Liver (tissue), 9 donors: ENCODE results near the gene MMP19. TPM values are rescaled to one million over a fixed set of nuclear protein-coding genes. Genes with fewer than 3 reads are reported as not detected.

ENCODE experiments used
- DNase-seq: peaks from one replicate; pipeline ENCODE4 v3.0.0-alpha.2; 2017; ENCODE audit warnings: low spot score
- H3K27ac ChIP-seq, 2 donors: one replicate each; pipeline ENCODE4 v1.7.0; 2013; ENCODE audit warnings: inconsistent platforms in 2 of 2, low read length in 2 of 2, control low read depth in 1 of 2, low read depth in 1 of 2, mild to moderate bottlenecking in 1 of 2
- H3K27me3 ChIP-seq, 4 donors: one replicate each; pipeline versions ENCODE4 v1.6.1 to v1.7.0; 2013; ENCODE audit warnings: low read length in 3 of 4, inconsistent platforms in 1 of 4, mild to moderate bottlenecking in 1 of 4, moderate library complexity in 1 of 4; ENCODE audit not compliant: control insufficient read depth in 4 of 4, insufficient read depth in 4 of 4
- H3K36me3 ChIP-seq, 4 donors: one replicate each; pipeline versions ENCODE4 v1.6.1 to v1.7.0; 2013; ENCODE audit warnings: low read length in 3 of 4, mild to moderate bottlenecking in 3 of 4, low read depth in 1 of 4, moderate library complexity in 1 of 4; ENCODE audit not compliant: control insufficient read depth in 4 of 4, insufficient read depth in 3 of 4
- H3K4me1 ChIP-seq, 4 donors: one replicate each; pipeline versions ENCODE4 v1.6.1 to v1.7.0; 2013; ENCODE audit warnings: low read length in 3 of 4, mild to moderate bottlenecking in 3 of 4, moderate library complexity in 1 of 4; ENCODE audit not compliant: control insufficient read depth in 4 of 4, insufficient read depth in 4 of 4
- H3K4me3 ChIP-seq, 3 donors: one replicate each; pipeline versions ENCODE4 v1.6.1 to v1.7.0; 2013; ENCODE audit warnings: low read length in 3 of 3, control low read depth in 1 of 3, low read depth in 1 of 3, mild to moderate bottlenecking in 1 of 3
- H3K9ac ChIP-seq, 2 donors: one replicate each; pipeline ENCODE4 v1.7.0; 2013; ENCODE audit warnings: low read length in 2 of 2, mild to moderate bottlenecking in 2 of 2, moderate library complexity in 2 of 2, control low read depth in 1 of 2, low read depth in 1 of 2
- H3K9me3 ChIP-seq, 4 donors: one replicate each; pipeline versions ENCODE4 v1.6.1 to v1.7.0; 2013; ENCODE audit warnings: low read length in 3 of 4; ENCODE audit not compliant: control insufficient read depth in 4 of 4
- EGR1 ChIP-seq, 2 donors: IDR thresholded peaks; 2 replicates each; pipeline ENCODE4 v1.6.1; 2016 to 2018; ENCODE audit warnings: antibody characterized with exemption in 2 of 2, low read depth in 2 of 2
- FOXA1 ChIP-seq: IDR thresholded peaks from 2 replicates; pipeline ENCODE4 v1.6.1; 2016; ENCODE audit warnings: antibody characterized with exemption
- GABPA ChIP-seq, 2 donors: IDR thresholded peaks in 1 of 2; conservative IDR thresholded peaks in 1 of 2; 2 replicates each; pipeline ENCODE4 v1.6.1; 2016; ENCODE audit warnings: antibody characterized with exemption in 2 of 2, mild to moderate bottlenecking in 1 of 2, moderate library complexity in 1 of 2
- HNF4G ChIP-seq: IDR thresholded peaks from 2 replicates; pipeline ENCODE4 v1.6.1; 2016; ENCODE audit warnings: antibody characterized with exemption
- NR2F2 ChIP-seq: IDR thresholded peaks from 2 replicates; pipeline ENCODE4 v1.6.1; 2016; ENCODE audit warnings: antibody characterized with exemption
- RAD21 ChIP-seq, 2 donors: IDR thresholded peaks; 2 replicates each; pipeline ENCODE4 v1.6.1; 2016; ENCODE audit warnings: antibody characterized with exemption in 2 of 2, mild to moderate bottlenecking in 2 of 2
- TAF1 ChIP-seq: conservative IDR thresholded peaks from 2 replicates; pipeline ENCODE4 v1.6.1; 2016; ENCODE audit warnings: antibody characterized with exemption, mild to moderate bottlenecking
- YY1 ChIP-seq: IDR thresholded peaks from 2 replicates; pipeline ENCODE4 v1.6.1; 2016; ENCODE audit warnings: antibody characterized with exemption, mild to moderate bottlenecking
- WGBS: extraction: QIAGEN DNeasy Blood & Tissue Kit; methylation state at CpG from one replicate; pipeline ENCODE4 v1.1.7; 2013; 5-methylcytosine and 5-hydroxymethylcytosine counted together
- polyA plus RNA-seq, 2 donors: library from polyadenylated mRNA; stranded (reverse) in 1 of 2; unstranded in 1 of 2; fragments of 200-250 nt in 1 of 2; fragments of >200 nt in 1 of 2; fragmentation: Nextera tagmentation in 1 of 2; extraction: Ambion mirVana in 1 of 2; gene quantifications; one replicate each; pipeline versions ENCODE4 v1.2.1 to v1.2.3, GENCODE V29; 2013 to 2015
- total RNA-seq, 2 donors: library from RNA; depleted of rRNA; stranded (reverse); fragments of >200 nt; gene quantifications; one replicate each; pipeline ENCODE4 v1.2.3, GENCODE V29; 2014
- TF ChIP-seq, protein P1 (sequence below): IDR thresholded peaks from 2 replicates; pipeline ENCODE4 v1.6.1; 2016; ENCODE audit warnings: antibody characterized with exemption
- TF ChIP-seq, protein P2 (sequence below): IDR thresholded peaks from 2 replicates; pipeline ENCODE4 v1.6.1; 2016; ENCODE audit warnings: antibody characterized with exemption
- donor health status: healthy.
- donor health status: healthy.
- donor health status: healthy.
- donor health status: healthy.
- donor health status: healthy.

Gene MMP19
- total and polyA plus RNA-seq, 4 donors, result 1.1 to 2.4 (median 1.4) TPM

GRCh38 chr12:55788546-55788945 is 54.2 kb downstream of the MMP19 start:
- 96% methylated on average over 7 of the region's 7 CpGs for WGBS
- Histone ChIP-seq H3K9ac (no peak overlapping the region), H3K27me3 (no peaks in the 10 kb centered on the region), H3K4me3 (no peak overlapping the region), H3K9me3 (no peaks in the 10 kb centered on the region), H3K4me1 (no peaks in the 10 kb centered on the region), H3K36me3 (peaks cover 10 to 63% (median 41%) of the 10 kb centered on the region in 4 donors), H3K27ac (no peak overlapping the region)
- TF ChIP-seq EGR1 (IDR thresholded peaks at IDR 0.05; ENCODE audit: low read depth in 2 of 2), result no peak
- TF ChIP-seq RAD21 (IDR thresholded peaks at IDR 0.05), result no peak
- TF ChIP-seq, protein P1, sequence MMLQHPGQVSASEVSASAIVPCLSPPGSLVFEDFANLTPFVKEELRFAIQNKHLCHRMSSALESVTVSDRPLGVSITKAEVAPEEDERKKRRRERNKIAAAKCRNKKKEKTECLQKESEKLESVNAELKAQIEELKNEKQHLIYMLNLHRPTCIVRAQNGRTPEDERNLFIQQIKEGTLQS, result no peak
- TF ChIP-seq TAF1, result no peak
- TF ChIP-seq NR2F2, result no peak
- TF ChIP-seq GABPA (IDR thresholded peaks at IDR 0.05 in 1 of 2, conservative IDR thresholded peaks at IDR 0.05 in 1 of 2), result no peak
- TF ChIP-seq, protein P2, sequence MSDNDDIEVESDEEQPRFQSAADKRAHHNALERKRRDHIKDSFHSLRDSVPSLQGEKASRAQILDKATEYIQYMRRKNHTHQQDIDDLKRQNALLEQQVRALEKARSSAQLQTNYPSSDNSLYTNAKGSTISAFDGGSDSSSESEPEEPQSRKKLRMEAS, result no peak
- no peak for TF ChIP-seq HNF4G
- no peak for TF ChIP-seq YY1
- TF ChIP-seq FOXA1, result no peak
- no peak for DNase-seq

Other genes with a start within 250 kb of the MMP19 start
- not detected for gene OR10P1, start 206.0 kb downstream of the MMP19 start, total RNA-seq
- gene OR10P1, start 206.0 kb downstream of the MMP19 start, polyA plus RNA-seq, result not detected
- 1 to 10 TPM in 1 of 2 donors, under 1 TPM in 1; 0.98 to 3.8 TPM for gene ITGA7, start 135.0 kb downstream of the MMP19 start, total RNA-seq
- 1 to 10 TPM; 2.8 to 4.9 TPM for gene ITGA7, start 135.0 kb downstream of the MMP19 start, polyA plus RNA-seq
- 10 to 100 TPM; 43.7 to 79.6 TPM for gene BLOC1S1, start 126.9 kb downstream of the MMP19 start, total RNA-seq
- 100 to 1,000 TPM; 150 TPM for gene BLOC1S1, start 126.9 kb downstream of the MMP19 start, polyA plus RNA-seq
- gene RDH5, start 122.5 kb downstream of the MMP19 start, total RNA-seq, result 10 to 100 TPM in 1 of 2 donors, 1 to 10 TPM in 1; 9.2 to 21.8 TPM
- 10 to 100 TPM; 36.6 to 61.7 TPM for gene RDH5, start 122.5 kb downstream of the MMP19 start, polyA plus RNA-seq
- gene CD63, start 113.9 kb downstream of the MMP19 start, total RNA-seq, result 100 to 1,000 TPM; 185 to 373 TPM
- 100 to 1,000 TPM; 328 to 348 TPM for gene CD63, start 113.9 kb downstream of the MMP19 start, polyA plus RNA-seq
- 1 to 10 TPM in 1 of 2 donors, under 1 TPM in 1; 0.84 to 5.0 TPM for gene GDF11, start 99.8 kb downstream of the MMP19 start, total RNA-seq
- under 1 TPM; 0.40 to 0.55 TPM for gene GDF11, start 99.8 kb downstream of the MMP19 start, polyA plus RNA-seq
- 10 to 100 TPM; 19.1 to 29.5 TPM for gene SARNP, start 25.2 kb downstream of the MMP19 start, total RNA-seq
- gene SARNP, start 25.2 kb downstream of the MMP19 start, polyA plus RNA-seq, result 10 to 100 TPM; 21.7 to 34.2 TPM
- 10 to 100 TPM; 12.8 to 13.1 TPM for gene ORMDL2, start 24.9 kb downstream of the MMP19 start, total RNA-seq
- gene ORMDL2, start 24.9 kb downstream of the MMP19 start, polyA plus RNA-seq, result 10 to 100 TPM; 35.7 to 54.2 TPM
- gene DNAJC14, start 13.3 kb downstream of the MMP19 start, total RNA-seq, result 10 to 100 TPM; 15.4 to 22.0 TPM
- 10 to 100 TPM in 1 of 2 donors, 1 to 10 TPM in 1; 4.8 to 11.9 TPM for gene DNAJC14, start 13.3 kb downstream of the MMP19 start, polyA plus RNA-seq
- gene PYM1, start 85.0 kb upstream of the MMP19 start, total RNA-seq, result 10 to 100 TPM; 16.7 to 21.0 TPM
- gene PYM1, start 85.0 kb upstream of the MMP19 start, polyA plus RNA-seq, result 10 to 100 TPM; 21.6 to 29.4 TPM
- gene DGKA, start 88.2 kb upstream of the MMP19 start, total RNA-seq, result 10 to 100 TPM in 1 of 2 donors, 1 to 10 TPM in 1; 6.9 to 10.5 TPM
- 1 to 10 TPM; 2.1 to 3.3 TPM for gene DGKA, start 88.2 kb upstream of the MMP19 start, polyA plus RNA-seq
- 1 to 10 TPM; 1.1 to 4.5 TPM for gene PMEL, start 123.1 kb upstream of the MMP19 start, total RNA-seq
- gene PMEL, start 123.1 kb upstream of the MMP19 start, polyA plus RNA-seq, result 1 to 10 TPM; 2.1 to 2.7 TPM
- 10 to 100 TPM in 1 of 2 donors, 1 to 10 TPM in 1; 8.6 to 22.6 TPM for gene CDK2, start 123.9 kb upstream of the MMP19 start, total RNA-seq
- 1 to 10 TPM; 5.1 to 7.3 TPM for gene CDK2, start 123.9 kb upstream of the MMP19 start, polyA plus RNA-seq
- 10 to 100 TPM; 40.7 to 44.0 TPM for gene RAB5B, start 131.1 kb upstream of the MMP19 start, total RNA-seq
- 10 to 100 TPM; 20.7 to 36.0 TPM for gene RAB5B, start 131.1 kb upstream of the MMP19 start, polyA plus RNA-seq
- gene SUOX, start 154.3 kb upstream of the MMP19 start, total RNA-seq, result 10 to 100 TPM; 17.3 to 39.3 TPM
- 10 to 100 TPM; 33.0 to 33.1 TPM for gene SUOX, start 154.3 kb upstream of the MMP19 start, polyA plus RNA-seq
- gene IKZF4, start 178.1 kb upstream of the MMP19 start, total RNA-seq, result 1 to 10 TPM in 1 of 2 donors, under 1 TPM in 1; 0.47 to 1.9 TPM
- under 1 TPM; 0.69 to 0.80 TPM for gene IKZF4, start 178.1 kb upstream of the MMP19 start, polyA plus RNA-seq
- 100 to 1,000 TPM in 1 of 2 donors, 10 to 100 TPM in 1; 62.2 to 187 TPM for gene RPS26, start 199.0 kb upstream of the MMP19 start, total RNA-seq
- 100 to 1,000 TPM; 250 to 402 TPM for gene RPS26, start 199.0 kb upstream of the MMP19 start, polyA plus RNA-seq
- 100 to 1,000 TPM in 1 of 2 donors, 10 to 100 TPM in 1; 69.0 to 141 TPM for gene ERBB3, start 237.2 kb upstream of the MMP19 start, total RNA-seq
- 10 to 100 TPM; 32.4 to 34.2 TPM for gene ERBB3, start 237.2 kb upstream of the MMP19 start, polyA plus RNA-seq